H1 (cell line): ENCODE results near the gene GNG13. TPM values are rescaled to one million over a fixed set of nuclear protein-coding genes. Genes with fewer than 3 reads are reported as not detected.

Source experiments
- CTCF ChIA-PET: fragments of 300-600 bp; sonication (Branson Sonifier 250); formaldehyde crosslinking; loops from one replicate; lab custom pipeline; 2021; ENCODE audit not compliant: partially characterized antibody; lab: Charles Lee
- POLR2A ChIA-PET: fragments of 300-600 bp; sonication (Branson Sonifier 250); formaldehyde crosslinking; loops from one replicate; lab custom pipeline; 2021; ENCODE audit warnings: inconsistent platforms; ENCODE audit not compliant: partially characterized antibody; lab: Charles Lee
- DNase-seq, 2 experiments: peaks; one replicate each; pipeline versions ENCODE4 v3.0.0 to v3.0.0-alpha.2; 2010 to 2022; ENCODE audit warnings: low spot score in 2 of 2, low read depth in 1 of 2, mixed read lengths in 1 of 2
- FAIRE-seq: peaks from 2 replicates; lab custom pipeline; 2011; peaks lifted over from hg19 to GRCh38; lab: Jason Lieb, UNC
- H2AFZ ChIP-seq: 2 replicates; pipeline ENCODE4 v1.8.1; 2012; ENCODE audit warnings: low read length, inconsistent platforms
- H2AK5ac ChIP-seq: 2 replicates; pipeline ENCODE4 v1.6.1; 2013; ENCODE audit warnings: low read depth, low read length
- H2BK120ac ChIP-seq: replicated peaks from 2 replicates; pipeline ENCODE3; 2013; ENCODE audit warnings: low read depth, low read length, inconsistent platforms
- H2BK12ac ChIP-seq: 2 replicates; pipeline ENCODE4 v1.6.1; 2013; ENCODE audit warnings: low read depth, low read length
- H2BK15ac ChIP-seq: 2 replicates; pipeline ENCODE4 v1.6.1; 2013; ENCODE audit warnings: low read length
- H2BK20ac ChIP-seq: 2 replicates; pipeline ENCODE4 v1.6.1; 2013; ENCODE audit warnings: low read length
- H2BK5ac ChIP-seq: 2 replicates; pipeline ENCODE4 v1.6.1; 2013; ENCODE audit warnings: low read depth, low read length
- H3K14ac ChIP-seq: 2 replicates; pipeline ENCODE4 v1.6.1; 2013; ENCODE audit warnings: inconsistent platforms; ENCODE audit not compliant: insufficient read length
- H3K18ac ChIP-seq: 2 replicates; pipeline ENCODE4 v1.6.1; 2013; ENCODE audit warnings: low read length; ENCODE audit errors: extremely low read depth
- H3K23ac ChIP-seq: 2 replicates; pipeline ENCODE4 v1.6.1; 2013; ENCODE audit warnings: inconsistent platforms; ENCODE audit not compliant: insufficient read length
- H3K23me2 ChIP-seq: 2 replicates; pipeline ENCODE4 v1.6.1; 2013; ENCODE audit warnings: low read depth, low read length
- H3K27ac ChIP-seq: 2 replicates; pipeline ENCODE4 v1.6.1; 2011; ENCODE audit warnings: low read depth, low read length, inconsistent platforms
- H3K27me3 ChIP-seq, 4 experiments: replicated peaks in 1 of 4; 1 replicate in 1 of 4; 2 replicates in 3 of 4; pipeline versions ENCODE4 v1.6.1 to v1.8.1; 2011 to 2013; ENCODE audit warnings: low read length in 3 of 4, mild to moderate bottlenecking in 3 of 4, inconsistent platforms in 2 of 4, mixed read lengths in 2 of 4, moderate library complexity in 1 of 4; ENCODE audit not compliant: control insufficient read depth in 3 of 4, insufficient read depth in 3 of 4; ENCODE audit errors: extremely low read depth in 1 of 4
- H3K36me3 ChIP-seq, 4 experiments: 2 replicates each; pipeline versions ENCODE4 v1.6.1 to v1.8.1; 2011 to 2013; ENCODE audit warnings: mild to moderate bottlenecking in 4 of 4, low read length in 3 of 4, moderate library complexity in 2 of 4, control low read depth in 1 of 4, inconsistent platforms in 1 of 4; ENCODE audit not compliant: insufficient read depth in 4 of 4, control insufficient read depth in 2 of 4
- H3K4ac ChIP-seq: replicated peaks from 2 replicates; pipeline ENCODE3; 2013; ENCODE audit warnings: low read length, low read depth, mixed read lengths, inconsistent platforms; ENCODE audit not compliant: insufficient read length
- H3K4me1 ChIP-seq, 4 experiments: replicated peaks in 1 of 4; 1 replicate in 1 of 4; 2 replicates in 3 of 4; pipeline versions ENCODE4 v1.6.1 to v1.8.1; 2011 to 2013; ENCODE audit warnings: low read length in 3 of 4, inconsistent platforms in 2 of 4, mixed read lengths in 1 of 4; ENCODE audit not compliant: insufficient read depth in 4 of 4, control insufficient read depth in 3 of 4
- H3K4me2 ChIP-seq, 2 experiments: 2 replicates each; pipeline versions ENCODE4 v1.6.1 to v1.8.1; 2011 to 2013; ENCODE audit warnings: low read depth in 2 of 2, low read length in 2 of 2, control low read depth in 1 of 2, inconsistent platforms in 1 of 2, mild to moderate bottlenecking in 1 of 2; ENCODE audit not compliant: insufficient read depth in 1 of 2
- H3K4me3 ChIP-seq, 4 experiments: fragments of 200-600, 300-600 bp in 1 of 4; sonication (generic), shearing (Covaris generic), sonication (Bioruptor Twin) in 1 of 4; 2 replicates each; pipeline versions ENCODE4 v1.5.1 to v1.8.1; 2011 to 2016; ENCODE audit warnings: low read length in 4 of 4, low read depth in 3 of 4, control low read depth in 2 of 4, inconsistent platforms in 2 of 4, mild to moderate bottlenecking in 2 of 4, mixed read lengths in 1 of 4, moderate library complexity in 1 of 4; ENCODE audit not compliant: insufficient read depth in 2 of 4; ENCODE audit errors: extremely low read depth in 1 of 4
- H3K56ac ChIP-seq: replicated peaks from 2 replicates; pipeline ENCODE3; 2013; ENCODE audit warnings: low read depth, mild to moderate bottlenecking, mixed read lengths, low read length, inconsistent platforms; ENCODE audit not compliant: insufficient read length
- H3K79me1 ChIP-seq: 2 replicates; pipeline ENCODE4 v1.6.1; 2013; ENCODE audit warnings: low read depth, low read length, control low read depth
- H3K79me2 ChIP-seq, 2 experiments: 2 replicates each; pipeline versions ENCODE4 v1.6.1 to v1.8.1; 2012 to 2013; ENCODE audit warnings: low read length in 2 of 2, mild to moderate bottlenecking in 2 of 2, inconsistent platforms in 1 of 2; ENCODE audit not compliant: insufficient read depth in 2 of 2, control insufficient read depth in 1 of 2
- H3K9ac ChIP-seq, 4 experiments: replicated peaks in 1 of 4; 1 replicate in 1 of 4; 2 replicates in 3 of 4; pipeline versions ENCODE4 v1.6.1 to v1.8.1; 2011 to 2013; ENCODE audit warnings: low read depth in 3 of 4, low read length in 3 of 4, control low read depth in 2 of 4, mild to moderate bottlenecking in 2 of 4, moderate library complexity in 2 of 4, inconsistent platforms in 1 of 4; ENCODE audit errors: extremely low read depth in 1 of 4
- H3K9me3 ChIP-seq, 2 experiments: 2 replicates each; pipeline versions ENCODE4 v1.6.1 to v1.8.1; 2012 to 2013; ENCODE audit warnings: mild to moderate bottlenecking in 2 of 2, moderate library complexity in 2 of 2, control low read depth in 1 of 2, inconsistent platforms in 1 of 2, low read depth in 1 of 2, low read length in 1 of 2, mixed read lengths in 1 of 2; ENCODE audit not compliant: insufficient read depth in 2 of 2
- H4K20me1 ChIP-seq, 2 experiments: replicated peaks in 1 of 2; 2 replicates each; pipeline versions ENCODE3 to v1.8.1; 2011 to 2013; ENCODE audit warnings: inconsistent platforms in 2 of 2, low read length in 2 of 2, mild to moderate bottlenecking in 1 of 2; ENCODE audit not compliant: insufficient read depth in 2 of 2, control insufficient read depth in 1 of 2
- H4K5ac ChIP-seq: 2 replicates; pipeline ENCODE4 v1.6.1; 2013; ENCODE audit warnings: low read length, low read depth, mixed read lengths, inconsistent platforms; ENCODE audit not compliant: insufficient read length
- H4K8ac ChIP-seq: 2 replicates; pipeline ENCODE4 v1.8.0; 2013; ENCODE audit warnings: mild to moderate bottlenecking, moderate library complexity, low read length, inconsistent platforms; ENCODE audit not compliant: insufficient read depth; ENCODE audit errors: extremely low read depth
- H4K91ac ChIP-seq: replicated peaks from 2 replicates; pipeline ENCODE3; 2013; ENCODE audit warnings: low read length, mixed read lengths, inconsistent platforms; ENCODE audit not compliant: insufficient read length
- HDAC6 ChIP-seq: IDR thresholded peaks from one replicate; pipeline ENCODE4 v1.7.1; 2012; ENCODE audit warnings: low read depth, mild to moderate bottlenecking, inconsistent platforms, low read length, moderate library complexity
- KDM4A ChIP-seq: IDR thresholded peaks from one replicate; pipeline ENCODE4 v1.7.1; 2012; ENCODE audit warnings: low read depth, mild to moderate bottlenecking, moderate library complexity, low read length, inconsistent platforms; ENCODE audit not compliant: severe bottlenecking
- NANOG ChIP-seq: IDR thresholded peaks from 2 replicates; pipeline ENCODE4 v1.6.1; 2011; ENCODE audit warnings: low read length, low read depth, mild to moderate bottlenecking, inconsistent platforms; ENCODE audit not compliant: insufficient read depth, poor library complexity, severe bottlenecking
- NRF1 ChIP-seq: IDR thresholded peaks from 2 replicates; pipeline ENCODE4 v1.6.1; 2011; ENCODE audit warnings: mild to moderate bottlenecking, low read depth, low read length, improper control_type of control experiment
- SP4 ChIP-seq: IDR thresholded peaks from 2 replicates; pipeline ENCODE4 v1.6.1; 2012; ENCODE audit warnings: low read length, inconsistent platforms
- WGBS, 2 experiments: shearing (Covaris generic) in 1 of 2; methylation state at CpG; one replicate each; pipeline versions ENCODE4 v1.1.6 to v1.1.7; 2013 to 2015; ENCODE audit warnings: low lambda C conversion rate in 2 of 2, mixed read lengths in 2 of 2, inconsistent platforms in 1 of 2, low coverage in 1 of 2, missing lambda C conversion rate in 1 of 2; ENCODE audit not compliant: insufficient replicate concordance in 2 of 2, insufficient coverage in 1 of 2, insufficient read length in 1 of 2; ENCODE audit errors: extremely low coverage in 1 of 2, missing lambda C conversion rate in 1 of 2; 5-methylcytosine and 5-hydroxymethylcytosine counted together
- polyA plus RNA-seq, 7 experiments: library from polyadenylated mRNA; depleted of rRNA in 3 of 7; stranded (reverse) in 5 of 7; unstranded in 2 of 7; fragments of >200 nt in 5 of 7; fragments of 200-250 nt in 2 of 7; gene quantifications; 1 replicate in 5 of 7; 2 replicates in 1 of 7; 4 replicates in 1 of 7; pipeline versions ENCODE4 v1.2.1 to v1.2.3, GENCODE V29; 2011 to 2013; ENCODE audit warnings: missing spikeins in 2 of 7, mixed read lengths in 2 of 7
- total RNA-seq: library from RNA; stranded (reverse); fragmentation: NEBNext Ultra II Directional; extraction: Animal tissue kit (Norgen Biotek cat#: 25700); gene quantifications from 2 replicates; pipeline ENCODE4 v1.2.1, GENCODE V29; 2021
- TF ChIP-seq, protein P1 (sequence below): IDR thresholded peaks from 2 replicates; pipeline ENCODE4 v1.6.1; 2011; ENCODE audit warnings: low read depth, mild to moderate bottlenecking, low read length; ENCODE audit not compliant: insufficient read depth

The GNG13 gene
- total and polyA plus RNA-seq, 2 of the 8 experiments (the other 6 are each of a cell fraction or from before 2014, with no cell fraction given): not detected

DNA sequence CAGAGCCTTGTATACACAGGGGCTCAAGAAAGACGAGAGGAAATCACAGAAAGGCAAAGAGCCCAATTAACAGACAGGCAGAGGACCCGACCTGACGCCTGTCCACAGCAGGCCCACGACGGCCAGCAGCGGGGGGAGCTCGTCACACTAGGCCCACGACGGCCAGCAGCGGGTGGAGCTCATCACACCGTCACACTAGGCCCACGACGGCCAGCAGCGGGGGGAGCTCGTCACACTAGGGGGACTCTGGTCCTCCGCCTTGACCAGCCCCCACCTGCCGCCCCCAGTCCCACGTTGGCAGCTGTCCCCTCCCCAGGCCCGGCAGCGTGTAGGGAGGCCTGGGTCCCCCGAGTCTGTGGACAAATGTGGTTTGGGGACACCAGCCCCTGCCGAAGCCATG is 23.7 kb upstream of the GNG13 start:
- H3K4ac ChIP-seq: no peak overlapping the region
- H3K9me3 ChIP-seq: peaks cover 0 to 28% of the 10 kb centered on the region in 2 experiments; a peak in 1 of 4 replicates
- no peak overlapping the region for H2AFZ ChIP-seq
- H2BK120ac ChIP-seq: no peak overlapping the region
- FAIRE-seq (no peak), DNase-seq (no peak)
- H3K23me2 ChIP-seq: no peaks in the 10 kb centered on the region
- no peak overlapping the region for H2BK12ac ChIP-seq
- H3K23ac ChIP-seq: no peak overlapping the region
- H3K18ac ChIP-seq: no peak overlapping the region
- H3K4me3 ChIP-seq: no peak overlapping the region
- no peak overlapping the region for H3K9ac ChIP-seq
- H3K27me3 ChIP-seq: no peaks in the 10 kb centered on the region
- no peak overlapping the region for H2BK5ac ChIP-seq
- H3K79me2 ChIP-seq: no peaks in the 10 kb centered on the region
- H3K27ac ChIP-seq: no peak overlapping the region
- H3K56ac ChIP-seq: no peak overlapping the region
- no peak overlapping the region for H2BK20ac ChIP-seq
- H2BK15ac ChIP-seq: no peak overlapping the region
- ChIA-PET POLR2A (no interaction called here), CTCF (interaction anchor here (1.6 kb wide), 1 partner anchor 233 kb away, joined by 8 read pairs; no protein-coding TSS in a partner anchor)
- peaks cover 0 to 14% (median 0%) of the 10 kb centered on the region in 4 experiments; a peak in 2 of 7 replicates for H3K4me1 ChIP-seq
- H4K8ac ChIP-seq: peak overlapping the region; percentile 57; the same call in 1 of the 2 replicates
- WGBS, 2 experiments: 99% methylated on average over 12 of the region's 22 CpGs; no CpG with 5 or more reads in 1 of the 2 experiments
- no peak overlapping the region for H3K4me2 ChIP-seq
- no peaks in the 10 kb centered on the region for H3K36me3 ChIP-seq
- no peak overlapping the region for H3K14ac ChIP-seq
- no peak overlapping the region for H4K91ac ChIP-seq
- no peaks in the 10 kb centered on the region for H3K79me1 ChIP-seq
- no peak overlapping the region for H2AK5ac ChIP-seq
- no peak overlapping the region for H4K5ac ChIP-seq
- peaks cover 0 to 3% of the 10 kb centered on the region in 2 experiments for H4K20me1 ChIP-seq
- TF ChIP-seq KDM4A: no peak
- TF ChIP-seq NRF1: no peak
- TF ChIP-seq NANOG: no peak
- no peak for TF ChIP-seq SP4
- TF ChIP-seq HDAC6: no peak
- TF ChIP-seq, protein P1, sequence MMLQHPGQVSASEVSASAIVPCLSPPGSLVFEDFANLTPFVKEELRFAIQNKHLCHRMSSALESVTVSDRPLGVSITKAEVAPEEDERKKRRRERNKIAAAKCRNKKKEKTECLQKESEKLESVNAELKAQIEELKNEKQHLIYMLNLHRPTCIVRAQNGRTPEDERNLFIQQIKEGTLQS: no peak
